NB4 (cell line): ENCODE measurements around the gene GAB2.

Experiments used
- MYC ChIP-seq: IDR thresholded peaks from 2 replicates; pipeline ENCODE4 v1.6.1; 2011; ENCODE audit warnings: low read depth, low read length
- POLR2A ChIP-seq: IDR thresholded peaks from 2 replicates; pipeline ENCODE4 v1.6.1; 2011; ENCODE audit warnings: mild to moderate bottlenecking; ENCODE audit not compliant: insufficient read length; ENCODE audit errors: extremely low read depth

- TF ChIP-seq POLR2A (no peak), MYC (no peak)
Measured at GRCh38 chr11:78417175-78417887, at the start of gene GAB2.
